Ovary (tissue), 9 donors: Measurements from ENCODE around the gene PBX1. TPM values are rescaled to one million over a fixed set of nuclear protein-coding genes. Genes with fewer than 3 reads are reported as not detected.
A peak's percentile ranks its signal among the peaks of the same experiment; 100 is the strongest.

ENCODE experiments used
- DNase-seq, 5 donors: peaks; one replicate each; pipeline ENCODE4 v3.0.0-alpha.2; 2019 to 2020
- H3K27ac ChIP-seq, 2 donors: fragments of 200-600 bp; one replicate each; pipeline versions ENCODE4 v1.5.1 to v1.8.0; 2019 to 2022
- H3K27me3 ChIP-seq: fragments of 200-600 bp; one replicate; pipeline ENCODE4 v1.8.0; 2022
- H3K36me3 ChIP-seq: fragments of 200-600 bp; sonication (generic); one replicate; pipeline ENCODE4 v1.5.1; 2019
- H3K4me1 ChIP-seq: one replicate; pipeline ENCODE4 v1.8.1; 2013; ENCODE audit warnings: mild to moderate bottlenecking, moderate library complexity; ENCODE audit not compliant: insufficient read depth
- H3K4me3 ChIP-seq: fragments of 200-600 bp; sonication (generic); one replicate; pipeline ENCODE4 v1.5.1; 2017
- H3K9me3 ChIP-seq, 2 donors: fragments of 200-600 bp in 1 of 2; sonication (generic) in 1 of 2; one replicate each; pipeline versions ENCODE4 v1.5.1 to v1.8.1; 2013 to 2019; ENCODE audit warnings: mild to moderate bottlenecking in 1 of 2, moderate library complexity in 1 of 2
- CTCF ChIP-seq, 3 donors: fragments of 450-650 bp in 2 of 3; fragments of 200-600 bp in 1 of 3; IDR thresholded peaks; one replicate each; pipeline versions ENCODE4 v1.5.1 to v1.8.0; 2016 to 2022; ENCODE audit warnings: antibody characterized with exemption in 3 of 3, mild to moderate bottlenecking in 1 of 3
- EP300 ChIP-seq: sonication (generic); formaldehyde crosslinking; IDR thresholded peaks from one replicate; pipeline ENCODE4 v1.6.1; 2017; ENCODE audit warnings: antibody characterized with exemption
- POLR2A ChIP-seq: fragments of 450-650 bp; IDR thresholded peaks from one replicate; pipeline ENCODE4 v1.6.1; 2017; ENCODE audit warnings: antibody characterized with exemption, mild to moderate bottlenecking, moderate library complexity
- WGBS, 3 donors: extraction: QIAGEN DNeasy Blood & Tissue Kit in 1 of 3; methylation state at CpG; one replicate each; pipeline versions ENCODE4 v1.1.5 to v1.1.7; 2013 to 2017; 5-methylcytosine and 5-hydroxymethylcytosine counted together
- intact Hi-C, 4 donors: fragments of 100-400 bp; cut with DNase I; formaldehyde crosslinking; loops; one replicate each; pipeline versions ENCODE4 v1.11.0 to v1.15.1; 2022 to 2023
- polyA plus RNA-seq, 2 donors: library from polyadenylated mRNA; stranded (reverse); fragments of 200-250 nt in 1 of 2; fragments of 350-450 nt in 1 of 2; fragmentation: Illumina TruSeq in 1 of 2; extraction: RNeasy Lipid Tissue Mini Kit (QIAGEN cat#74804) in 1 of 2; gene quantifications; one replicate each; pipeline ENCODE4 v1.2.3, GENCODE V29; 2013 to 2014
- total RNA-seq, 7 donors: library from RNA; depleted of rRNA in 2 of 7; stranded (reverse); fragments of >200 nt in 2 of 7; fragmentation: NEBNext Ultra II Directional in 3 of 7; extraction: Animal tissue kit (Norgen Biotek cat#: 25700) in 3 of 7; gene quantifications; one replicate each; pipeline versions ENCODE4 v1.1.0 to v1.2.4, GENCODE V29; 2016 to 2023
- donor health status: DM: no; HTN: no; CAD: no; lungs with moderate emphysema.
- donor health status: DM: no; HTN: no; CAD: no.
- donor health status: Bipolar disorder and iron deficiency.
- donor health status: DM: yes; HTN: yes; CAD: no.
- donor health status: DM: no; HTN: no; CAD: no.
- donor health status: DM: yes; HTN: yes; CAD: no.

Gene PBX1
- total and polyA plus RNA-seq, 9 donors: 43.7 to 220 (median 142) TPM

DNA sequence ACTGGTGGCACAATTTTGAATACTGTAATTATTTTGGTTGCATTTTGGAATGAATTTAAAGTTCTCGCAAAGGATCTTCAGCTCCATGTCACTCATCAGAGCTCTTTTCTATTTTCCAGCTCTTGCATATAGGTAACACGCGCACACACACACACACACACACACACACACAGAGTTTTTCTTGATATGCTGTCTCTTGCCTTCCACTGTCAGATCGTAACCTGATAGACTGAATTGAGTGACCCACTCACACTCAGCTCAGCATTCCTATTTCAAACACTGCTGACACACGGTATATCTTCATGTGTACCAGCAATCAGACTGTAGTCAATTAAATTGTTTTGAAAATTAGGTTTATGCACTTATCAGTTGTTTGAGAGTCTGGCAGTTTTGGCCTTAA is 214.1 kb downstream of the PBX1 start:
- Histone ChIP-seq H3K9me3 (no peaks in the 10 kb centered on the region), H3K27me3 (no peaks in the 10 kb centered on the region), H3K36me3 (no peaks in the 10 kb centered on the region), H3K27ac (peak overlapping the region in 1 of 2 donors; percentile 18), H3K4me1 (peaks cover 47% of the 10 kb centered on the region), H3K4me3 (no peak overlapping the region)
- WGBS, 3 donors: 79 to 90% (median 86%) methylated on average over 5 of the region's 5 CpGs
- TF ChIP-seq POLR2A (no peak), EP300 (no peak), CTCF (IDR thresholded peaks at IDR 0.05) (no peak)
- intact Hi-C loops: loop anchor here in 1 of 4 donors (10.0 kb wide), 1 partner anchor 138 kb away; no protein-coding TSS in a partner anchor
- no peak for DNase-seq

- no peak for DNase-seq
- Histone ChIP-seq H3K9me3 (no peaks in the 10 kb centered on the region), H3K4me3 (no peak overlapping the region), H3K4me1 (peaks cover 41% of the 10 kb centered on the region), H3K36me3 (no peaks in the 10 kb centered on the region), H3K27me3 (no peaks in the 10 kb centered on the region), H3K27ac (peak overlapping the region; percentile 28 to 42)
- intact Hi-C loops: loop anchor here in 1 of 4 donors (10.0 kb wide), 1 partner anchor 140 kb away; no protein-coding TSS in a partner anchor
- no peak for TF ChIP-seq POLR2A
- TF ChIP-seq EP300: no peak
- no peak for TF ChIP-seq CTCF (IDR thresholded peaks at IDR 0.05)
- 59 to 63% (median 63%) methylated on average over 4 of the region's 4 CpGs for WGBS, 3 donors
Observed at GRCh38 chr1:164774413-164774812, 215.4 kb downstream of the PBX1 start.

- intact Hi-C loops: loop anchor here in 1 of 4 donors (10.0 kb wide), 1 partner anchor 140 kb away; no protein-coding TSS in a partner anchor
- no peak for TF ChIP-seq EP300
- TF ChIP-seq CTCF (IDR thresholded peaks at IDR 0.05): no peak
- no peak for TF ChIP-seq POLR2A
- no peak overlapping the region for H3K4me3 ChIP-seq
- 49 to 58% (median 55%) methylated on average over 16 of the region's 16 CpGs for WGBS, 3 donors
- peaks cover 39% of the 10 kb centered on the region for H3K4me1 ChIP-seq
- no peaks in the 10 kb centered on the region for H3K9me3 ChIP-seq
- H3K36me3 ChIP-seq: no peaks in the 10 kb centered on the region
- peak overlapping the region; percentile 28 to 42 for H3K27ac ChIP-seq
- no peaks in the 10 kb centered on the region for H3K27me3 ChIP-seq
- DNase-seq: no peak
Observed at GRCh38 chr1:164774819-164775654, 216.1 kb downstream of the PBX1 start.

DNA sequence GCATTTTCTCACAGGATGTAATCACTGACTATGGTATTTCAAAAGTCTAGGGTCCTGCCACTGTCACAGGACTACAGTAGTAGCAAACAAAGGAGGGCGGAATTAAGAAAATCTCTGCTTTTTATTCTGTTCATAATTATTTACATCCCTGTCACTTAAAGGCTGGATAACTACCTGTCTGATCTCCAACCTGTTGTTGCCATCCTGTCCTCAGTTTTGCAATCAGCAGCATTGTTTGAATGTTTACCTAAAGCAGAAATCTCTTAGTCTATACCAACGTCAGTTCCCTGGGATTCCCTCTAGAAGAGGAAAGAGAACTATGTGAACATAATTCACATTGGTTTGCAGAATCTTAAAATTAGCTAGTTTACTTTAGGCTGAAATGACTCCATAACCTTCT is 218.5 kb downstream of the PBX1 start:
- WGBS, 3 donors: 93% methylated on average over 2 of the region's 2 CpGs
- Histone ChIP-seq H3K27me3 (no peaks in the 10 kb centered on the region), H3K4me3 (no peak overlapping the region), H3K27ac (no peak overlapping the region), H3K36me3 (no peaks in the 10 kb centered on the region), H3K4me1 (peaks cover 36% of the 10 kb centered on the region), H3K9me3 (no peaks in the 10 kb centered on the region)
- intact Hi-C loops: loop anchor here in 1 of 4 donors (10.0 kb wide), 1 partner anchor 143 kb away; no protein-coding TSS in a partner anchor
- no peak for DNase-seq
- TF ChIP-seq POLR2A (no peak), EP300 (no peak), CTCF (IDR thresholded peaks at IDR 0.05) (no peak)
